Measurements from ENCODE around the gene ZNF653. TPM values are rescaled to one million over a fixed set of nuclear protein-coding genes. Genes with fewer than 3 reads are reported as not detected.

Gene ZNF653
- total and polyA plus RNA-seq, 2 donors (not counting 1 experiment from before 2014, with no cell fraction given) = 24.2 to 26.2 TPM

DNA sequence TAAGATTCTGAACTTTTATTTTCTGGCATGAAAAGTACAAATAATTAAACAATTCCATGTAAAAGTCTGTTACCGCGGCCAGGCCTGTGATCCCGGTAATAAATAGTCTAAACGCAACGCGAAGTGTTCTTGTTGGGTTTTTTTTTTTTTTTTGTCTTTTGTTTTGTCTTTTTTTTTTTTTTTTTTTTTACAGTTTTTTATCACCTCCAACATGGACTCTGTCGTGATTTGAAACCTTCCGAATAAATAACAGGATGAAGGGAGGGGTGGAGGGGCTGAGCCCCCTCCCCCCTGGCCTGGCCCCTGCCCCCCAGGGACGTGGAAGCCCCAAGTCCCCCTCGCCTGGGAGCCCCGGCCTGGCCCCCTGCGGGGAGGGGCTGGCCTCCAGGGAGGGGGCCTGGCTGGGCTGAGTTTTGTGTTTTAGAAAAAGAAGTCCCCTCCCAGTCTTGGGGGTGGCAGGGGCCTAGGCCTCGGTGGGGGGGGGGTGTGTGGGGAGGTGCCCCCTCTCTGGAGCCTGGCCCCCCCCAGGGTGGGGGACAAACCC lies 54.2 kb downstream of the ZNF653 start:
- Histone ChIP-seq H3K27ac (ENCODE audit: low read length in 2 of 2) (no peak overlapping the region), H3K4me3 (ENCODE audit: control extremely low read depth in 1 of 5, extremely low read depth in 1 of 5, insufficient read depth in 1 of 5, low read depth in 2 of 5, low read length in 4 of 5) (no peak overlapping the region), H3K9ac (ENCODE audit: low read length) (no peak overlapping the region), H3K27me3 (replicated peaks in 1 of 4; ENCODE audit: control extremely low read depth in 1 of 4, control insufficient read depth in 3 of 4, insufficient read depth in 4 of 4, low read length in 3 of 4) (no peaks in the 10 kb centered on the region), H4K20me1 (ENCODE audit: control insufficient read depth, insufficient read depth, low read length, poor library complexity, severe bottlenecking) (peaks cover 13% of the 10 kb centered on the region), H3K4me2 (replicated peaks; ENCODE audit: low read depth, low read length, poor library complexity, severe bottlenecking) (no peak overlapping the region), H3K79me2 (ENCODE audit: control insufficient read depth, insufficient read depth, low read length) (no peaks in the 10 kb centered on the region), H2AFZ (ENCODE audit: insufficient read depth, low read depth, low read length, poor library complexity, severe bottlenecking) (no peak overlapping the region), H3K36me3 (replicated peaks in 1 of 2; ENCODE audit: control extremely low read depth in 1 of 2, control insufficient read depth in 1 of 2, extremely low read depth in 1 of 2, insufficient read depth in 2 of 2, low read length in 1 of 2) (peaks cover 0 to 35% of the 10 kb centered on the region in 2 experiments), H3K9me3 (ENCODE audit: control extremely low read depth in 1 of 3, control insufficient read depth in 2 of 3, insufficient read depth in 1 of 3, low read length in 2 of 3) (no peaks in the 10 kb centered on the region), H3K4me1 (ENCODE audit: control insufficient read depth in 2 of 2, insufficient read depth in 2 of 2, low read length in 2 of 2) (peaks cover 0 to 5% of the 10 kb centered on the region in 2 donors)
- intact Hi-C loops (cut with micrococcal nuclease) = no loop called here
- no CpG with 5 or more reads among the region's 13 CpGs for WGBS (ENCODE audit: insufficient coverage)
- CTCF ChIA-PET = interaction anchor here (1.1 to 1.4 kb wide), 2 partner anchors 74 to 77 kb away, joined by 3 to 5 read pairs; partner anchors contain the start of gene SWSAP1
- Mint-ChIP-seq H3K9me3 (ENCODE audit: insufficient read depth) (no peaks in the 10 kb centered on the region), H3K4me3 (no peak overlapping the region), H3K27ac (no peak overlapping the region), H3K27me3 (no peaks in the 10 kb centered on the region), H3K4me1 (peaks cover 8% of the 10 kb centered on the region)
- DNase-seq = no peak
- no peak for ATAC-seq (ENCODE audit: low read depth)
- POLR2A ChIA-PET = no interaction called here
- no peak for TF ChIP-seq EZH2 (IDR thresholded peaks at IDR 0.05; ENCODE audit: borderline replicate concordance, insufficient read depth, low read depth, low read length, poor library complexity, severe bottlenecking)
- TF ChIP-seq, protein P1, sequence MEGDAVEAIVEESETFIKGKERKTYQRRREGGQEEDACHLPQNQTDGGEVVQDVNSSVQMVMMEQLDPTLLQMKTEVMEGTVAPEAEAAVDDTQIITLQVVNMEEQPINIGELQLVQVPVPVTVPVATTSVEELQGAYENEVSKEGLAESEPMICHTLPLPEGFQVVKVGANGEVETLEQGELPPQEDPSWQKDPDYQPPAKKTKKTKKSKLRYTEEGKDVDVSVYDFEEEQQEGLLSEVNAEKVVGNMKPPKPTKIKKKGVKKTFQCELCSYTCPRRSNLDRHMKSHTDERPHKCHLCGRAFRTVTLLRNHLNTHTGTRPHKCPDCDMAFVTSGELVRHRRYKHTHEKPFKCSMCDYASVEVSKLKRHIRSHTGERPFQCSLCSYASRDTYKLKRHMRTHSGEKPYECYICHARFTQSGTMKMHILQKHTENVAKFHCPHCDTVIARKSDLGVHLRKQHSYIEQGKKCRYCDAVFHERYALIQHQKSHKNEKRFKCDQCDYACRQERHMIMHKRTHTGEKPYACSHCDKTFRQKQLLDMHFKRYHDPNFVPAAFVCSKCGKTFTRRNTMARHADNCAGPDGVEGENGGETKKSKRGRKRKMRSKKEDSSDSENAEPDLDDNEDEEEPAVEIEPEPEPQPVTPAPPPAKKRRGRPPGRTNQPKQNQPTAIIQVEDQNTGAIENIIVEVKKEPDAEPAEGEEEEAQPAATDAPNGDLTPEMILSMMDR (IDR thresholded peaks at IDR 0.05) = no peak

- ATAC-seq (ENCODE audit: low read depth) (no peak), DNase-seq (no peak)
- peaks cover 20% of the 10 kb centered on the region for H4K20me1 ChIP-seq (ENCODE audit: control insufficient read depth, insufficient read depth, low read length, poor library complexity, severe bottlenecking)
- 94% methylated on average over 15 of the region's 21 CpGs for WGBS (ENCODE audit: insufficient coverage)
- Mint-ChIP-seq H3K27me3 (no peaks in the 10 kb centered on the region), H3K9me3 (ENCODE audit: insufficient read depth) (no peaks in the 10 kb centered on the region), H3K4me1 (peaks cover 8% of the 10 kb centered on the region), H3K27ac (no peak overlapping the region), H3K4me3 (no peak overlapping the region)
- H3K9me3 ChIP-seq (ENCODE audit: control extremely low read depth in 1 of 3, control insufficient read depth in 2 of 3, insufficient read depth in 1 of 3, low read length in 2 of 3) = no peaks in the 10 kb centered on the region
- ChIA-PET POLR2A (no interaction called here), CTCF (interaction anchor here (1.6 kb wide), 1 partner anchor 69 kb away, joined by 3 read pairs; no protein-coding TSS in a partner anchor)
- H3K4me2 ChIP-seq (replicated peaks; ENCODE audit: low read depth, low read length, poor library complexity, severe bottlenecking) = no peak overlapping the region
- peaks cover 0 to 41% of the 10 kb centered on the region in 2 experiments for H3K36me3 ChIP-seq (replicated peaks in 1 of 2; ENCODE audit: control extremely low read depth in 1 of 2, control insufficient read depth in 1 of 2, extremely low read depth in 1 of 2, insufficient read depth in 2 of 2, low read length in 1 of 2)
- no peak overlapping the region for H3K9ac ChIP-seq (ENCODE audit: low read length)
- H3K27me3 ChIP-seq (replicated peaks in 1 of 4; ENCODE audit: control extremely low read depth in 1 of 4, control insufficient read depth in 3 of 4, insufficient read depth in 4 of 4, low read length in 3 of 4) = no peaks in the 10 kb centered on the region
- H2AFZ ChIP-seq (ENCODE audit: insufficient read depth, low read depth, low read length, poor library complexity, severe bottlenecking) = no peak overlapping the region
- H3K79me2 ChIP-seq (ENCODE audit: control insufficient read depth, insufficient read depth, low read length) = no peaks in the 10 kb centered on the region
- no peak overlapping the region for H3K27ac ChIP-seq (ENCODE audit: low read length in 2 of 2)
- intact Hi-C loops (cut with micrococcal nuclease) = no loop called here
- no peak overlapping the region for H3K4me3 ChIP-seq (ENCODE audit: control extremely low read depth in 1 of 5, extremely low read depth in 1 of 5, insufficient read depth in 1 of 5, low read depth in 2 of 5, low read length in 4 of 5)
- peaks cover 0 to 5% of the 10 kb centered on the region in 2 donors for H3K4me1 ChIP-seq (ENCODE audit: control insufficient read depth in 2 of 2, insufficient read depth in 2 of 2, low read length in 2 of 2)
- no peak for TF ChIP-seq EZH2 (IDR thresholded peaks at IDR 0.05; ENCODE audit: borderline replicate concordance, insufficient read depth, low read depth, low read length, poor library complexity, severe bottlenecking)
- TF ChIP-seq, protein P1 (IDR thresholded peaks at IDR 0.05) = no peak
Observed at GRCh38 chr19:11450570-11451326, 54.9 kb downstream of the ZNF653 start.
